Liver (tissue), 9 donors: ENCODE results near the gene C5orf34. TPM values are rescaled to one million over a fixed set of nuclear protein-coding genes. Genes with fewer than 3 reads are reported as not detected.
"Not testable (repeated sequence)": the region's sequence is repeated elsewhere in the genome, so short reads cannot be mapped to it uniquely, and the experiment has no call there.

Experiments used
- DNase-seq: peaks from one replicate; pipeline ENCODE4 v3.0.0-alpha.2; 2017; ENCODE audit warnings: low spot score
- H3K27ac ChIP-seq, 2 donors: one replicate each; pipeline ENCODE4 v1.7.0; 2013; ENCODE audit warnings: inconsistent platforms in 2 of 2, low read length in 2 of 2, control low read depth in 1 of 2, low read depth in 1 of 2, mild to moderate bottlenecking in 1 of 2
- H3K27me3 ChIP-seq, 4 donors: one replicate each; pipeline versions ENCODE4 v1.6.1 to v1.7.0; 2013; ENCODE audit warnings: low read length in 3 of 4, inconsistent platforms in 1 of 4, mild to moderate bottlenecking in 1 of 4, moderate library complexity in 1 of 4; ENCODE audit not compliant: control insufficient read depth in 4 of 4, insufficient read depth in 4 of 4
- H3K36me3 ChIP-seq, 4 donors: one replicate each; pipeline versions ENCODE4 v1.6.1 to v1.7.0; 2013; ENCODE audit warnings: low read length in 3 of 4, mild to moderate bottlenecking in 3 of 4, low read depth in 1 of 4, moderate library complexity in 1 of 4; ENCODE audit not compliant: control insufficient read depth in 4 of 4, insufficient read depth in 3 of 4
- H3K4me1 ChIP-seq, 4 donors: one replicate each; pipeline versions ENCODE4 v1.6.1 to v1.7.0; 2013; ENCODE audit warnings: low read length in 3 of 4, mild to moderate bottlenecking in 3 of 4, moderate library complexity in 1 of 4; ENCODE audit not compliant: control insufficient read depth in 4 of 4, insufficient read depth in 4 of 4
- H3K4me3 ChIP-seq, 3 donors: one replicate each; pipeline versions ENCODE4 v1.6.1 to v1.7.0; 2013; ENCODE audit warnings: low read length in 3 of 3, control low read depth in 1 of 3, low read depth in 1 of 3, mild to moderate bottlenecking in 1 of 3
- H3K9ac ChIP-seq, 2 donors: one replicate each; pipeline ENCODE4 v1.7.0; 2013; ENCODE audit warnings: low read length in 2 of 2, mild to moderate bottlenecking in 2 of 2, moderate library complexity in 2 of 2, control low read depth in 1 of 2, low read depth in 1 of 2
- H3K9me3 ChIP-seq, 4 donors: one replicate each; pipeline versions ENCODE4 v1.6.1 to v1.7.0; 2013; ENCODE audit warnings: low read length in 3 of 4; ENCODE audit not compliant: control insufficient read depth in 4 of 4
- CTCF ChIP-seq: fragments of 150-350 bp; IDR thresholded peaks from 2 replicates; pipeline ENCODE4 v1.5.1; 2017; ENCODE audit warnings: improper control_type of control experiment, low read depth, low read length; ENCODE audit not compliant: missing input control
- EGR1 ChIP-seq, 2 donors: IDR thresholded peaks; 2 replicates each; pipeline ENCODE4 v1.6.1; 2016 to 2018; ENCODE audit warnings: antibody characterized with exemption in 2 of 2, low read depth in 2 of 2
- FOXA1 ChIP-seq: IDR thresholded peaks from 2 replicates; pipeline ENCODE4 v1.6.1; 2016; ENCODE audit warnings: antibody characterized with exemption
- GABPA ChIP-seq, 2 donors: IDR thresholded peaks in 1 of 2; conservative IDR thresholded peaks in 1 of 2; 2 replicates each; pipeline ENCODE4 v1.6.1; 2016; ENCODE audit warnings: antibody characterized with exemption in 2 of 2, mild to moderate bottlenecking in 1 of 2, moderate library complexity in 1 of 2
- HNF4A ChIP-seq, 2 donors: conservative IDR thresholded peaks; 2 replicates each; pipeline ENCODE4 v1.6.1; 2016; ENCODE audit warnings: antibody characterized with exemption in 2 of 2, mild to moderate bottlenecking in 2 of 2
- HNF4G ChIP-seq: IDR thresholded peaks from 2 replicates; pipeline ENCODE4 v1.6.1; 2016; ENCODE audit warnings: antibody characterized with exemption
- JUND ChIP-seq, 2 donors: IDR thresholded peaks; 2 replicates each; pipeline ENCODE4 v1.6.1; 2016; ENCODE audit warnings: antibody characterized with exemption in 2 of 2
- MAX ChIP-seq: IDR thresholded peaks from 2 replicates; pipeline ENCODE4 v1.6.1; 2016; ENCODE audit warnings: antibody characterized with exemption
- NR2F2 ChIP-seq: IDR thresholded peaks from 2 replicates; pipeline ENCODE4 v1.6.1; 2016; ENCODE audit warnings: antibody characterized with exemption
- RAD21 ChIP-seq, 2 donors: IDR thresholded peaks; 2 replicates each; pipeline ENCODE4 v1.6.1; 2016; ENCODE audit warnings: antibody characterized with exemption in 2 of 2, mild to moderate bottlenecking in 2 of 2
- RXRA ChIP-seq, 2 donors: IDR thresholded peaks; 2 replicates each; pipeline ENCODE4 v1.6.1; 2017 to 2018; ENCODE audit warnings: antibody characterized with exemption in 2 of 2, mild to moderate bottlenecking in 1 of 2
- SP1 ChIP-seq: IDR thresholded peaks from 2 replicates; pipeline ENCODE4 v1.6.1; 2018; ENCODE audit warnings: antibody characterized with exemption, mild to moderate bottlenecking
- TAF1 ChIP-seq: conservative IDR thresholded peaks from 2 replicates; pipeline ENCODE4 v1.6.1; 2016; ENCODE audit warnings: antibody characterized with exemption, mild to moderate bottlenecking
- YY1 ChIP-seq: IDR thresholded peaks from 2 replicates; pipeline ENCODE4 v1.6.1; 2016; ENCODE audit warnings: antibody characterized with exemption, mild to moderate bottlenecking
- ZBTB33 ChIP-seq: IDR thresholded peaks from 2 replicates; pipeline ENCODE4 v1.6.1; 2016; ENCODE audit warnings: antibody characterized with exemption
- WGBS: extraction: QIAGEN DNeasy Blood & Tissue Kit; methylation state at CpG from one replicate; pipeline ENCODE4 v1.1.7; 2013; 5-methylcytosine and 5-hydroxymethylcytosine counted together
- polyA plus RNA-seq, 2 donors: library from polyadenylated mRNA; stranded (reverse) in 1 of 2; unstranded in 1 of 2; fragments of 200-250 nt in 1 of 2; fragments of >200 nt in 1 of 2; fragmentation: Nextera tagmentation in 1 of 2; extraction: Ambion mirVana in 1 of 2; gene quantifications; one replicate each; pipeline versions ENCODE4 v1.2.1 to v1.2.3, GENCODE V29; 2013 to 2015
- total RNA-seq, 2 donors: library from RNA; depleted of rRNA; stranded (reverse); fragments of >200 nt; gene quantifications; one replicate each; pipeline ENCODE4 v1.2.3, GENCODE V29; 2014
- TF ChIP-seq, protein P1 (sequence below): IDR thresholded peaks from 2 replicates; pipeline ENCODE4 v1.6.1; 2016; ENCODE audit warnings: antibody characterized with exemption, mild to moderate bottlenecking
- donor health status: healthy.
- donor health status: healthy.
- donor health status: healthy.
- donor health status: healthy.
- donor health status: healthy.

Gene C5orf34
- total and polyA plus RNA-seq, 4 donors: 0.31 to 3.0 (median 0.46) TPM

DNA sequence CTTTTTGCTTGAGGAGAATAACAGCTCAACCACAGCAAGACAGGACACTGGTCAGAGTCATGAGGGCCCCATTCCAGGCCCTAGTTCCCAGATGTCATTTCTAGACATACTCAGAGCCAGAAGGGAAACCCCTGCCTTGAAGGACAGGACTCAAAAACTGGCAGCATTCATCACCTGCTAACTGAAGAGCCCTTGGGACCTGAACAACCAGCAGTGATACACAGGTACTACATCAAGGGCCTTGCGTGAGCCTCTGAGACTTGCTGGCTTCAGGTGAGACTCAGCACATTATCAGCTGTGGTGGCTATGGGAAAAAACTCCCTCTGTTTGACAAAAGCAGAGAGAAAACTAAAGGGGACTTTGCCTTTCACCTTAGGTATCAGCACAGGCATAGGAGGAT lies 53.9 kb downstream of the C5orf34 start:
- TF ChIP-seq MAX (no peak), NR2F2 (no peak), YY1 (no peak), JUND (IDR thresholded peaks at IDR 0.05) (no peak), ZBTB33 (no peak), RAD21 (IDR thresholded peaks at IDR 0.05) (no peak), TAF1 (no peak), GABPA (IDR thresholded peaks at IDR 0.05 in 1 of 2, conservative IDR thresholded peaks at IDR 0.05 in 1 of 2) (no peak), HNF4A (conservative IDR thresholded peaks at IDR 0.05) (no peak), CTCF (no peak), FOXA1 (no peak), EGR1 (IDR thresholded peaks at IDR 0.05; ENCODE audit: low read depth in 2 of 2) (no peak)
- TF ChIP-seq, protein P1, sequence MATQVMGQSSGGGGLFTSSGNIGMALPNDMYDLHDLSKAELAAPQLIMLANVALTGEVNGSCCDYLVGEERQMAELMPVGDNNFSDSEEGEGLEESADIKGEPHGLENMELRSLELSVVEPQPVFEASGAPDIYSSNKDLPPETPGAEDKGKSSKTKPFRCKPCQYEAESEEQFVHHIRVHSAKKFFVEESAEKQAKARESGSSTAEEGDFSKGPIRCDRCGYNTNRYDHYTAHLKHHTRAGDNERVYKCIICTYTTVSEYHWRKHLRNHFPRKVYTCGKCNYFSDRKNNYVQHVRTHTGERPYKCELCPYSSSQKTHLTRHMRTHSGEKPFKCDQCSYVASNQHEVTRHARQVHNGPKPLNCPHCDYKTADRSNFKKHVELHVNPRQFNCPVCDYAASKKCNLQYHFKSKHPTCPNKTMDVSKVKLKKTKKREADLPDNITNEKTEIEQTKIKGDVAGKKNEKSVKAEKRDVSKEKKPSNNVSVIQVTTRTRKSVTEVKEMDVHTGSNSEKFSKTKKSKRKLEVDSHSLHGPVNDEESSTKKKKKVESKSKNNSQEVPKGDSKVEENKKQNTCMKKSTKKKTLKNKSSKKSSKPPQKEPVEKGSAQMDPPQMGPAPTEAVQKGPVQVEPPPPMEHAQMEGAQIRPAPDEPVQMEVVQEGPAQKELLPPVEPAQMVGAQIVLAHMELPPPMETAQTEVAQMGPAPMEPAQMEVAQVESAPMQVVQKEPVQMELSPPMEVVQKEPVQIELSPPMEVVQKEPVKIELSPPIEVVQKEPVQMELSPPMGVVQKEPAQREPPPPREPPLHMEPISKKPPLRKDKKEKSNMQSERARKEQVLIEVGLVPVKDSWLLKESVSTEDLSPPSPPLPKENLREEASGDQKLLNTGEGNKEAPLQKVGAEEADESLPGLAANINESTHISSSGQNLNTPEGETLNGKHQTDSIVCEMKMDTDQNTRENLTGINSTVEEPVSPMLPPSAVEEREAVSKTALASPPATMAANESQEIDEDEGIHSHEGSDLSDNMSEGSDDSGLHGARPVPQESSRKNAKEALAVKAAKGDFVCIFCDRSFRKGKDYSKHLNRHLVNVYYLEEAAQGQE: no peak
- Histone ChIP-seq H3K4me1 (no peaks in the 10 kb centered on the region), H3K9ac (no peak overlapping the region), H3K9me3 (no peaks in the 10 kb centered on the region), H3K4me3 (no peak overlapping the region), H3K27me3 (no peaks in the 10 kb centered on the region), H3K27ac (no peak overlapping the region), H3K36me3 (no peaks in the 10 kb centered on the region)
- no peak for DNase-seq
- 100% methylated on average over 1 of the region's 1 CpG for WGBS

DNA sequence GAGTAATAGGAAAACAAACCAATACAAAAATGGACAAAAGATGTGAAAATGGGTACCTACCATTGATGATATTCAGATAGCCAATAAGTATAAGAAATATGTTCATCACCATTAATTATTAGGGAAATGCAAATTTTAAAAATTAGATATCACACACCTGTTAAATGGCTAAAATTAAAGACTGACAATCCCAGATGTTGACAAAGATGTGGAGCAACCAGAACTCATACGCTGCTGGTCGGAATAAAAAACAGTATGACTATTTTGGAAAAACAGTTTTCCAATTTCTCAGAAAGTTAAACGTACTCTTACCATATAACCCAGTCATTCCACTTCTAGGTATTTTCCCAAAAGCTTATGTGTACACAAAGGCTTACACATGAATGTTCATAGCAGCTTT lies 58.4 kb downstream of the C5orf34 start:
- Histone ChIP-seq H3K4me3 (no peak overlapping the region), H3K9ac (no peak overlapping the region), H3K36me3 (no peaks in the 10 kb centered on the region), H3K4me1 (no peaks in the 10 kb centered on the region), H3K9me3 (no peaks in the 10 kb centered on the region), H3K27me3 (no peaks in the 10 kb centered on the region), H3K27ac (no peak overlapping the region)
- no peak for DNase-seq
- TF ChIP-seq RAD21 (IDR thresholded peaks at IDR 0.05): no peak
- no peak for TF ChIP-seq EGR1 (IDR thresholded peaks at IDR 0.05; ENCODE audit: low read depth in 2 of 2)
- no peak for TF ChIP-seq ZBTB33
- no peak for TF ChIP-seq YY1
- no peak for TF ChIP-seq JUND (IDR thresholded peaks at IDR 0.05)
- no peak for TF ChIP-seq SP1
- no peak for TF ChIP-seq GABPA (IDR thresholded peaks at IDR 0.05 in 1 of 2, conservative IDR thresholded peaks at IDR 0.05 in 1 of 2)
- no peak for TF ChIP-seq FOXA1
- no peak for TF ChIP-seq HNF4G
- TF ChIP-seq RXRA (IDR thresholded peaks at IDR 0.05): no peak
- no peak for TF ChIP-seq MAX
- TF ChIP-seq NR2F2: no peak
- TF ChIP-seq TAF1: no peak
- 91% methylated on average over 3 of the region's 3 CpGs for WGBS

DNA sequence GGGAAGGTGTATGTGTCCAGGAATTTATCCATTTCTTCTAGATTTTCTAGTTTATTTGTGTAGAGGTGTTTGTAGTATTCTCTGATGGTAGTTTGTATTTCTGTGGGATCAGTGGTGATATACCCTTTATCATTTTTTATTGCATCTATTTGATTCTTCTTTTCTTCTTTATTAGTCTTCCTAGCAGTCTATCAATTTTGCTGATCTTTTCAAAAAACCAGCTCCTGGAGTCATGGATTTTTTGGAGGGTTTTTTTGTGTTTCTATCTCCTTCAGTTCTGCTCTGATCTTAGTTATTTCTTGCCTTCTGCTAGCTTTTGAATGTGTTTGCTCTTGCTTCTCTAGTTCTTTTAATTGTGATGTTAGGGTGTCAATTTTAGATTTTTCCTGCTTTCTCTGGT lies 73.4 kb downstream of the C5orf34 start:
- DNase-seq, H3K27me3 ChIP-seq, H3K36me3 ChIP-seq, H3K9ac ChIP-seq, H3K9me3 ChIP-seq, H3K27ac ChIP-seq, H3K4me3 ChIP-seq, H3K4me1 ChIP-seq: not testable (repeated sequence)
